SK-N-SH (cell line): ENCODE data around the gene CEBPZOS. TPM values are rescaled to one million over a fixed set of nuclear protein-coding genes. Genes with fewer than 3 reads are reported as not detected.

Source experiments
- CTCF ChIA-PET: fragments of 300-600, 350-600 bp; formaldehyde crosslinking; extraction: SDS; loops from one replicate; lab custom pipeline; 2021; lab: Yijun Ruan, JAX
- POLR2A ChIA-PET: fragments of 350-600 bp; sonication (Branson Sonifier 250); formaldehyde crosslinking; extraction: SDS; loops from one replicate; lab custom pipeline; 2020; ENCODE audit warnings: antibody characterized with exemption, inconsistent platforms; lab: Yijun Ruan, JAX
- DNase-seq: peaks from one replicate; pipeline ENCODE4 v3.0.0; 2012
- H2AFZ ChIP-seq: fragments of 200-600 bp; sonication (generic); 2 replicates; pipeline ENCODE4 v1.8.1; 2016; ENCODE audit warnings: antibody characterized with exemption, mild to moderate bottlenecking, low read depth
- H3F3A ChIP-seq: fragments of 200-600 bp; sonication (generic); replicated peaks from 2 replicates; pipeline ENCODE3; 2016; ENCODE audit warnings: antibody characterized with exemption, mild to moderate bottlenecking; ENCODE audit not compliant: insufficient read depth
- H3K27ac ChIP-seq, 2 experiments: fragments of 200-500 bp in 1 of 2; fragments of 200-600 bp in 1 of 2; sonication (Bioruptor generic) in 1 of 2; sonication (generic), shearing (Covaris generic) in 1 of 2; 2 replicates each; pipeline versions ENCODE4 v1.5.1 to v1.6.1; 2014 to 2016; ENCODE audit warnings: low read depth in 2 of 2, inconsistent platforms in 1 of 2, low read length in 1 of 2, mild to moderate bottlenecking in 1 of 2, mixed read lengths in 1 of 2
- H3K27me3 ChIP-seq: fragments of 200-600 bp; sonication (generic), shearing (Covaris generic); 2 replicates; pipeline ENCODE4 v1.6.1; 2016; ENCODE audit warnings: mixed run types; ENCODE audit not compliant: insufficient read depth
- H3K36me3 ChIP-seq, 2 experiments: fragments of 200-500 bp in 1 of 2; fragments of 200-600 bp in 1 of 2; sonication (Bioruptor generic) in 1 of 2; sonication (generic) in 1 of 2; replicated peaks in 1 of 2; 2 replicates each; pipeline versions ENCODE3 to v1.5.1; 2014 to 2016; ENCODE audit warnings: low read length in 1 of 2, mild to moderate bottlenecking in 1 of 2; ENCODE audit not compliant: insufficient read depth in 2 of 2, control insufficient read depth in 1 of 2
- H3K4me1 ChIP-seq, 2 experiments: fragments of 200-500 bp in 1 of 2; fragments of 200-600 bp in 1 of 2; sonication (Bioruptor generic) in 1 of 2; sonication (generic), shearing (Covaris generic) in 1 of 2; 2 replicates each; pipeline versions ENCODE4 v1.5.1 to v1.6.1; 2014 to 2016; ENCODE audit warnings: low read depth in 1 of 2, low read length in 1 of 2, mixed run types in 1 of 2; ENCODE audit not compliant: insufficient read depth in 2 of 2, control insufficient read depth in 1 of 2
- H3K4me2 ChIP-seq: fragments of 200-600 bp; sonication (generic), shearing (Covaris generic); 2 replicates; pipeline ENCODE4 v1.6.1; 2017; ENCODE audit warnings: mixed run types
- H3K4me3 ChIP-seq, 2 experiments: fragments of 200-500 bp in 1 of 2; fragments of 200-600 bp in 1 of 2; sonication (Bioruptor generic) in 1 of 2; sonication (generic), shearing (Covaris generic) in 1 of 2; 2 replicates each; pipeline versions ENCODE4 v1.5.1 to v1.8.1; 2014 to 2016; ENCODE audit warnings: low read depth in 2 of 2, inconsistent platforms in 1 of 2, low read length in 1 of 2, mild to moderate bottlenecking in 1 of 2, mixed read lengths in 1 of 2, moderate library complexity in 1 of 2
- H3K79me2 ChIP-seq: fragments of 200-600 bp; sonication (generic); 2 replicates; pipeline ENCODE4 v1.8.1; 2017; ENCODE audit warnings: mild to moderate bottlenecking; ENCODE audit not compliant: insufficient read depth
- H3K9ac ChIP-seq: fragments of 200-600 bp; sonication (generic); 2 replicates; pipeline ENCODE4 v1.6.1; 2017; ENCODE audit warnings: mixed run types
- H3K9me2 ChIP-seq: fragments of 200-600 bp; sonication (generic); 2 replicates; pipeline ENCODE4 v1.6.1; 2017; ENCODE audit warnings: mixed run types
- H3K9me3 ChIP-seq: fragments of 200-600 bp; sonication (generic); 2 replicates; pipeline ENCODE4 v1.6.1; 2017; ENCODE audit warnings: mixed run types, mild to moderate bottlenecking, moderate library complexity
- H4K20me1 ChIP-seq: fragments of 200-600 bp; sonication (generic); 2 replicates; pipeline ENCODE4 v1.6.1; 2017; ENCODE audit warnings: mild to moderate bottlenecking, mixed run types; ENCODE audit not compliant: insufficient read depth
- CHD2 ChIP-seq: fragments of 150-350 bp; IDR thresholded peaks from 2 replicates; pipeline ENCODE4 v1.6.1; 2018; ENCODE audit warnings: low read length; ENCODE audit not compliant: partially characterized antibody
- CTCF ChIP-seq: fragments of 200-600 bp; sonication (generic); IDR thresholded peaks from 2 replicates; pipeline ENCODE4 v1.6.1; 2017; ENCODE audit warnings: antibody characterized with exemption, mild to moderate bottlenecking, moderate library complexity
- EP300 ChIP-seq, 2 experiments: IDR thresholded peaks; 2 replicates each; pipeline versions ENCODE4 v1.4.0 to v1.6.1; 2012; ENCODE audit warnings: borderline replicate concordance in 1 of 2, low read depth in 1 of 2, low read length in 1 of 2
- EZH2phosphoT487 ChIP-seq: fragments of 200-600 bp; sonication (generic); IDR thresholded peaks from 2 replicates; pipeline ENCODE4 v1.6.1; 2017; ENCODE audit warnings: low read depth, mixed run types, mild to moderate bottlenecking, antibody characterized with exemption, moderate library complexity, borderline replicate concordance
- GATA2 ChIP-seq: sonication (generic); formaldehyde crosslinking; IDR thresholded peaks from 2 replicates; pipeline ENCODE4 v1.5.0; 2020; ENCODE audit warnings: mild to moderate bottlenecking, missing genetic modification reagents
- IRF3 ChIP-seq: fragments of 150-350 bp; IDR thresholded peaks from 2 replicates; pipeline ENCODE4 v1.6.1; 2016; ENCODE audit warnings: mild to moderate bottlenecking, low read depth, low read length
- JUND ChIP-seq: IDR thresholded peaks from 2 replicates; pipeline ENCODE4 v1.4.0; 2012
- MAX ChIP-seq: IDR thresholded peaks from 2 replicates; pipeline ENCODE4 v1.4.0; 2012; ENCODE audit warnings: low read depth
- MEF2A ChIP-seq: IDR thresholded peaks from 2 replicates; pipeline ENCODE4 v1.4.0; 2012; ENCODE audit warnings: low read depth, borderline replicate concordance
- MXI1 ChIP-seq: IDR thresholded peaks from 2 replicates; pipeline ENCODE4 v1.6.1; 2012; ENCODE audit warnings: mild to moderate bottlenecking, low read depth, low read length, improper control_type of control experiment
- NFIC ChIP-seq: IDR thresholded peaks from 2 replicates; pipeline ENCODE4 v1.4.0; 2012; ENCODE audit warnings: borderline replicate concordance
- NRF1 ChIP-seq: IDR thresholded peaks from 2 replicates; pipeline ENCODE4 v1.6.1; 2012; ENCODE audit warnings: low read depth, mild to moderate bottlenecking, low read length
- POLR2AphosphoS5 ChIP-seq: IDR thresholded peaks from 2 replicates; pipeline ENCODE4 v1.6.1; 2012; ENCODE audit warnings: low read depth, low read length
- RAD21 ChIP-seq: IDR thresholded peaks from 2 replicates; pipeline ENCODE4 v1.6.1; 2012; ENCODE audit warnings: mild to moderate bottlenecking, low read length
- RCOR1 ChIP-seq: fragments of 150-350 bp; IDR thresholded peaks from 2 replicates; pipeline ENCODE4 v1.6.1; 2017; ENCODE audit warnings: antibody characterized with exemption, low read length
- REST ChIP-seq: IDR thresholded peaks from 2 replicates; pipeline ENCODE4 v1.6.1; 2012; ENCODE audit warnings: mild to moderate bottlenecking, low read depth, low read length, moderate library complexity
- RFX5 ChIP-seq: IDR thresholded peaks from 2 replicates; pipeline ENCODE4 v1.6.1; 2012; ENCODE audit warnings: mild to moderate bottlenecking, improper control_type of control experiment, low read length
- RXRA ChIP-seq: IDR thresholded peaks from 2 replicates; pipeline ENCODE4 v1.4.0; 2012; ENCODE audit warnings: low read depth, mild to moderate bottlenecking, borderline replicate concordance
- SMC3 ChIP-seq: IDR thresholded peaks from 2 replicates; pipeline ENCODE4 v1.6.1; 2012; ENCODE audit warnings: low read depth, low read length, improper control_type of control experiment
- TCF12 ChIP-seq: IDR thresholded peaks from 2 replicates; pipeline ENCODE4 v1.4.0; 2012
- TEAD4 ChIP-seq: IDR thresholded peaks from 2 replicates; pipeline ENCODE4 v1.4.0; 2012; ENCODE audit warnings: mild to moderate bottlenecking, borderline replicate concordance; ENCODE audit not compliant: insufficient read depth
- USF1 ChIP-seq: IDR thresholded peaks from 2 replicates; pipeline ENCODE4 v1.4.0; 2012; ENCODE audit warnings: low read depth, borderline replicate concordance
- USF2 ChIP-seq: fragments of 150-350 bp; IDR thresholded peaks from 2 replicates; pipeline ENCODE4 v1.6.1; 2017; ENCODE audit warnings: antibody characterized with exemption, low read length, low read depth, borderline replicate concordance
- WGBS: methylation state at CpG from one replicate; pipeline ENCODE4 v1.1.6; 2017; ENCODE audit warnings: low lambda C conversion rate; 5-methylcytosine and 5-hydroxymethylcytosine counted together
- polyA plus RNA-seq, 3 experiments: library from polyadenylated mRNA; depleted of rRNA; stranded (reverse); fragments of >200 nt; gene quantifications; 2 replicates each; pipeline ENCODE4 v1.2.3, GENCODE V29; 2012

Gene CEBPZOS
- polyA plus RNA-seq, 1 of the 3 experiments (the other 2 are of a cell fraction): 27.5 TPM

- Histone ChIP-seq H3K4me2 (no peak overlapping the region), H3K27me3 (no peaks in the 10 kb centered on the region), H3K9ac (no peak overlapping the region), H3K9me2 (no peaks in the 10 kb centered on the region), H3F3A (no peaks in the 10 kb centered on the region), H4K20me1 (no peaks in the 10 kb centered on the region), H2AFZ (peak overlapping the region; percentile 60), H3K27ac (no peak overlapping the region), H3K4me3 (no peak overlapping the region; a peak in 1 of 4 replicates), H3K9me3 (0 out of 2 replicates have a peak, but pooled peaks cover 9% of the 10 kb centered on the region), H3K36me3 (no peaks in the 10 kb centered on the region), H3K4me1 (no peaks in the 10 kb centered on the region), H3K79me2 (no peaks in the 10 kb centered on the region)
- ChIA-PET CTCF (interaction anchor here (0.6 to 4.9 kb wide), 56 partner anchors 9 to 953 kb away, joined by 3 to 57 read pairs (median 4); partner anchors contain the start of genes CEBPZ, CEBPZOS, EIF2AK2 and NDUFAF7), POLR2A (no interaction called here)
- TF ChIP-seq CTCF: peak; percentile 90
- TF ChIP-seq CHD2: no peak
- TF ChIP-seq USF1: no peak
- no peak for TF ChIP-seq MXI1
- TF ChIP-seq EZH2phosphoT487: no peak
- TF ChIP-seq JUND: no peak
- no peak for TF ChIP-seq IRF3
- no peak for TF ChIP-seq NFIC
- peak; percentile 67 for TF ChIP-seq SMC3
- no peak for TF ChIP-seq GATA2 (CRISPR knock-in tag)
- no peak for TF ChIP-seq NRF1
- TF ChIP-seq POLR2AphosphoS5: no peak
- no peak for TF ChIP-seq USF2
- TF ChIP-seq TCF12: no peak
- TF ChIP-seq TEAD4: no peak
- 0 out of 2 replicates have a peak, but pooled peaks have one; percentile 43 for TF ChIP-seq RCOR1
- no peak for TF ChIP-seq RXRA
- no peak for TF ChIP-seq MEF2A
- TF ChIP-seq MAX: no peak
- no peak for TF ChIP-seq EP300 (IDR thresholded peaks at IDR 0.05; ENCODE audit: borderline replicate concordance in 1 of 2, low read depth in 1 of 2, low read length in 1 of 2)
- TF ChIP-seq RFX5: no peak
- no peak for TF ChIP-seq REST
- TF ChIP-seq RAD21: peak; percentile 89
- DNase-seq: peak; percentile 91
- 48% methylated on average over 17 of the region's 17 CpGs for WGBS
Measured at GRCh38 chr2:37168217-37168981, 27.9 kb upstream of the CEBPZOS start.
